HG03469 (cell line): Measurements from ENCODE around the gene MEPE.
"Not testable (repeated sequence)": the region's sequence is repeated elsewhere in the genome, so short reads cannot be mapped to it uniquely, and the experiment has no call there.

Experiments
- ATAC-seq: cut with Tn5 transposase; IDR thresholded peaks from one replicate; pipeline ENCODE4 v1.9.1; 2021; ENCODE audit warnings: mild to moderate bottlenecking, moderate library complexity, moderate number of reproducible peaks; ENCODE audit not compliant: unreplicated experiment

The MEPE gene

DNA sequence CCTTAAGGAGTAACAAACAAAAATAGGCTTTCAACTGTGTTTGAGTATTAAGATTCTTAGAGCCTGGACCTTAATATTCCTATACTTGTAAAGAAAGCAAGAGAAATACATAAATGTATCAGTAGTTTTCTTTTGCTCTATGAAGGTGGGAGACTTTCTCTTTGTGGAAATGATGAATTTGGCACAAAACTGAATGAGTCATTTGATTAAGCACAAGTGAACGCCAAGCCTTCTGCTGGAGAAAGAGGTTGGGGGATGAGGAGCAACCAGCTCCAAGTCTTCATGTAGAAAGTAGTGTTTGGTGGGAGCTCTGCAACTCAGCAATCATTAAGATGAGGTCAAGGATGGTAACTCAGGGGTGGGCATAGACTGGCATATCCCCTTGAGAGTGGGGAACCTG is 49.6 kb downstream of the MEPE start:
- ATAC-seq: no peak

GRCh38 chr4:87882861-87883260 is 50.1 kb downstream of the MEPE start:
- ATAC-seq: no peak

DNA sequence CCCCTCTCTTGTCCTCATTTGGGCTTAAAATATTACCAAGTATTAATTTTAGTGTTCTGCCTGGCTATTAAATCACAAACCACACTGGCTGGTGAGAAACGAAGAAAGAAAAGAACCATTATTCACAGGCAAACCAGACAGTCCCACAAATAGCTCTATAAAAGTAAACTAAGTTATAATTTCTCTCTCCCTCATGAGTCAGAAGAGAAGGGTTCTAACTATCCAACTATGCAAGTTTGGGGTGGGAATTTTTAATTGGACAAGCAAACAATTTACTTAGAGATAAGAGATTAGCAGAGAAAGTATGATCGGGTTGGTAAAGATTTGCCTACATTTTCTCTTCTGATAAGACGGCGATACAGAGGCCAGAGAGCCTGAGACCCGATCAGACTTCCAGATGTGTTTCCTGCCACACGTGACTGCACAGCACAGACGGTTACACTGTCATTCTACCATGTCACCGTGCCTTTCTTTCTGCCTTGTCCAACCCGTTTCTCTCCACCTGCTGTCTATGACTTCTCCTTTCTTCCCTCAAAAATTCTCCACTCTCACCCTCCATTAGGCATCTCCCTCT is 52.3 kb downstream of the MEPE start:
- ATAC-seq: no peak

DNA sequence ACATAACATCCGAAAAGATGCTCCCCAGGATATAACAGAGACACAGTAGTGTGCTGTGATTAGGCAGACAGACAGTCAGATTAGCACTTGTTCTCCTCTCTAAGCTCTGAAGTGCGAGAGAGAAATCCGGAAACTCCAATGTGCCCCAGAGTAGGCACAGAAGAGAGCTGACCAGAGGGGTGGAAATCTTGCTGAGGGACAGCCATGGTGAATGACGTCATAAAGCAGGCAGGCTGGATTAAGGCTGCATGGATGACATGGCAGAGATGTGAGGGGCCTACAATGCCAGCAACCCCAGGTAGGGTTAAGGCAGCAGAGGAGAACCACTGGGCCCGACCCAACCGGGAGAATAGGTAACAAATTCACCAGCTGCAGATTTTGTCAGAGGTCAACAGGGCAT is 53.3 kb downstream of the MEPE start:
- no peak for ATAC-seq

DNA sequence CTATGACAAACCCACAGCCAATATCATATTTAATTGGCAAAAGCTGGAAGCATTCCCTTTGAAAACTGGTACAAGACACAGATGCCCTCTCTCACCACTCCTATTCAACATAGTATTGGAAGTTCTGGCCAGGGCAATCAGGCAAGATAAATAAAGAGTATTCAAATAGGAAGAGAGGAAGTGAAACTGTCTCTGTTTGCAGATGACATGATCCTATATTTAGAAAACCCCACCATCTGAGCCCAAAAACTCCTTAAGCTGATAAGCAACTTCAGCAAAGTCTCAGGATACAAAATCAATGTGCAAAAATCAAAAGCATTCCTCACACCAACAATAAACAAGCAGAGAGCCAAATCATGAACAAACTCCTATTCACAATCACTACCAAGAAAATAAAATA is 58.0 kb downstream of the MEPE start:
- ATAC-seq: not testable (repeated sequence)

- no peak for ATAC-seq
Observed at GRCh38 chr4:87895964-87896621, 63.3 kb downstream of the MEPE start.
